GM18861 (cell line): ENCODE data around the gene PKIG.
"Not testable (repeated sequence)": the region's sequence is repeated elsewhere in the genome, so short reads cannot be mapped to it uniquely, and the experiment has no call there.

ENCODE experiments used
- ATAC-seq: cut with Tn5 transposase; IDR thresholded peaks from one replicate; pipeline ENCODE4 v1.9.1; 2021; ENCODE audit not compliant: unreplicated experiment

PKIG gene

DNA sequence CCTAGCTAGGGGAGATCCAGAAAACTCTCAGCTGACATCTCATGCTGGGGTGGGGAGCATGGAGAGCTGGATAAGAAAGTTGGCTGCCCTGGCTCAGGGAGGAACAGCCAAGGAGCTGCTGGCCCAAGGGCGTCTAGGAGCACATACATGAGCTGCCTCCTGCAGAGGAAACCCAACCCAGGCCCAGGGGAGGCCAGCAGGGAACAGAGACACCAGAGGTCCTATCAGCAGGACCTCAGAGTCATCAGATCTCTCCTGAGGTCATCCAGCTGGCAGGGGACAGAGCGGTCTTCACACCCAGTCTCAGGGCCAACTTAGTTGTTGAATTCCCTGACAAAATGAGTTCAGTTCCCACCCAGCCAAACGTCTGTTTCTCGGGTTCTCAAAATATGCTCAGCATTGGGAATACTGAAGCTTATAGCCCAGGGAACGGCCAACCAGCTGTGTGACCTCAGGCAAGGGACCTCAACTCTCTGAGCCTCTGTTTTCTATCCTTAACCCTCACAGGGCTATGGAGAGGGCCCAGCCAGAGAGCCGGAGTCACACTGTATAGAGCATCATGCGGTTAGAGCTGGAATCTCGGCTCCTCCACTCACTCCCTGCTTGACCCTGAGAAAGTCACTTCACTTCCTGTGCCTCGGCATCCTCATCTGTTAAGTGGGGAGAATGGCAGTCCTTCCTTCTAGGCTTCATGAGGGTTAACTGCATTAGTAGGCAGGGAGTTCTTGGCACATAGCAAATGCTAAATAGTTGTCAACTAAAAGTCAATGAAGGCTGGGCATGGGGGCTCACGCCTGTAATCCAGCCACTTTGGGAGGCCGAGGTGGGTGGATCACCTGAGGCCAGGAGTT lies 55.4 kb downstream of the PKIG start:
- no peak for ATAC-seq

DNA sequence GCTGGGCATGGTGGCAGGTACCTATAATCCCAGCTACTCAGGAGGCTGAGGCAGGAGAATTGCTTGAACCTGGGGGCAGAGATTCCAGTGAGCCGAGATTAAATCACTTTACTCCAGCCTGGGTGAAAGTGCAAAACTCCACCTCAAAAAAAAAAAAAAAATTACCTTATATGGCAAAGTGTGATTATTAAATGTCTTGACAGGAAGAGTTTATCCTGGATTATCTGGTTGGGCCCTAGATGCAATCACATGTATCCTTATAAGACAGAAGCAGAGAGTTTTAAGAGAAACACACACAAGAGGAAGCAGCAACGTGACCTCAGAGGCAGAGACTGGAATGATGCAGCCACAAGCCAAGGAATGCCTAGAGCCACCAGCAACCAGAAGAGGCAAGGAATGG lies 58.1 kb downstream of the PKIG start:
- no peak for ATAC-seq

DNA sequence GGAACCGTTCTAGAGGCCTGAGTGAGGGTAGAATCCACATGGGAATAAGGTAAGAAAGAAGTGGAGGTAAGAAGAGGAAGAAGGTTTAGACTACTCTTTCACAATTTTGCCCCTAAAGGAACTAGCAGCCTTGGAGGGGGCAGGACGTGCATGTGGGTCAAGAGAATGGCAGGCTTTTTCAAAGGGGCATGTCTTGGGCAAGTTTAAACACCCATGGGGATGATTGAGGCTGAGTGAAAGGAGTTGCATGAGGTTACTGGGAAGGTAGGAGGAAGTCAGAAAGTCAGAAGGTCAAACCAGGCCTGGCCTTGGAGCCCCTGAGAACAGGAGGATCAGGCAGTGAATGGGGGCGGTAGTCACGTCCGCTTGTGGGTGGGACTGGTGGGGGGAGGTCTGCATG lies 58.9 kb downstream of the PKIG start:
- no peak for ATAC-seq

DNA sequence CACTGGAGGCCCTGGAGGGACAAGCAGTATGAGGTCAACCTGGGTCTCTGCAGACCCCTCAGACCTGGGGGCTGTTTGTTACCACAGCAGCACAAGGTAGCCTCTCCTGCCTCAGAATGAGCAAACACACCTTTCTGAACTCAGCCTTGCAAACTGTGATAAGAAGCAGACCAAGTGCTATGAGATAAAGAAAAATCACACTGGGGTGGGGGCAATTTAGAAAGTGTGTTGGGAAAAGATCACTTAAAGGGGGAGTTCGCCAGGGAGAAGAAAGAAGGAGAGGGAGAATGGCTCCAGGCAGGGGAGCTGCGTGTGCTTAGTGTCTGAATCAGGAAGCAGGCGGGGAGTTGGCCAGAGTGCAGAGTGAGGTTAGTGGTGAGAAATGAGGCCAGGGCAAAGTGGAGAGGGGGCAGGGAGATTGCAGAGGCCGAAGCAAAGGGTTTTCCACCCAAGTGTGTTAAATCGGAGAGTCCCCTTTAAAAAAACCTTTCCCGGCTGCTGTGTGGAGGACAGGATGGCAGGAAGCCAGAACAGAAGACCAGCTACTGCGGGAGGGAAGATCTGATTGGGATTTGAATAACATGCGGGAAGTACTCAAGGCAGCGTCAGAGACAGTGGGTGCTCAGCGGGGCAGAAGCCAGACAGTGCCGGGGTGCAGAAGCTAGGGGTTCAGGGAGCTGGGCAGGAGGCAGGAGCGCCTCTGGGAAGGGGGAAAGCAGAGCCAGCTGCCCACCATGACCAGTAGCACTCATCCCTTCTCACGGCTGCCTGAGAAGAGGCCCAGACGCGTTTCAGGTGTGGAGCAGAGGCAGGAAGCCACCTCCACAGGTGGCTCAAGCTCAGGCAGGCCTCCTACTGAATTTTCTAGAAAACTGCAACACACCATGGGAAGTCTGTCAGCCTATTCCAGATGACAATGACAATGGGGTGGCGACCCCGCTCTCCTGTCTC lies 60.1 kb downstream of the PKIG start:
- no peak for ATAC-seq

DNA sequence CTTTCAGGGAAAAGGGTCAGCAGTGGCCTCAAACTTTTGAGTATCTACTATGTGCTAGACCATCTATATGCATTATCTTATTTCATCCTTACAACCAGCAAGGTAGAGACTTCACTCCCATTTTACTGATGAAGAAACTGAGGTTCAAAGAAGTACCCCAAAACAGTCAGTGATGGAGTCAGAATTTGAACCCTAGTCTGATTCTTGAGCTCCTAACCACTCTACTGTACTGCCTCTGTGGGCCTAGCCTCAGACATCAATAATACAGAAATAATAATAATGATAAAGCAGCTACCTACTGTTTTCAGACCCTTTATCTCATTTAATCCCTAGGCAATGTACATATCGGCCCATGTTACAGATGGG lies 60.8 kb downstream of the PKIG start:
- no peak for ATAC-seq

DNA sequence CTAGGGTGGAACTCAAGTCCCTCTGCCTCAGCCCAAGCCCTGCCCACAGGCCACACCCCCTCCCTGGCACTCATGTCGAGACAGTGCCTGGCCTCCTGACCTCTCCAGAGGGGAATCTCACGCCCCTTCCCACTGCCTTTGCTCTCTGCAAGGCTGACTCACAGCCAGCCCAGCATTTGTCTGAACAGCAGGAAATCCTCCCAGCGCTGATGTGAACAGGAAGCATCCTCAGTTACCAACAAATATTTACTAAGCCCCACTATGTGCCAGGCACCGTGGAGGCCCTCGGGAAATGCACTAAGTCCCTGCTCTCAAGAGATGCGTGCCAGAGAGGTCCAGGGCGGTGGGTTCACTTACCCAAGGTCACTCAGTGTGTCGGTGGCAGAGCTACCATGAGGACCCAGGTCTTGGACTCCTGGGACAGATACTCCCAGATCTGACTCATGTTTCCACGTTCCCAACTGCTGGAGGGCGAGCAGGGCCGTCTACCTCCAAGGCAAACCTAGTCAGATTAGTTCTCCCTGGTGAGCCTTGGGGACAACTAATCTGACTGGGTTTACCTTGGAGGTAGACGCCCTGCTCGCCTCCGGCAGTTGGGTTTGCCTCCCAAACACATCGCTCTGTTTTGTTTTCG lies 61.3 kb downstream of the PKIG start:
- no peak for ATAC-seq

DNA sequence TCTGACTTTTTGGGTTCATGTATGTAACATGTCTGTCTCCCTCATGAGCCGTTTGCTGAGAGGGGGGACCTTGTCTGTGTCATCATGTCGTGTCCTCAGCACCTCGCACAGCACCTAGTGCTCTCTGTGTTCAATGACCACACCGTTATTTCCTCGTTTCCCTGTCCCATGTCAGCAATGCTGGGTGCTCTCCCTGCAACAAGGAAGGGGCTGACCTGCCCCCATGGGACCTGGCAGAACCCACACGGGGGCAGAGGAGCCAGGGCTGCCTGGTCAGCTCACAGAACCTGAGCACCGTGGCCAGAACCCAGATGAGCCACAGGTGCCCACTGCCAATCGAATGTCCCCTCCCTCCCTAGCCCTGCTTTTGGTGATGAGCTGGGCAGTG lies 61.8 kb downstream of the PKIG start:
- no peak for ATAC-seq

DNA sequence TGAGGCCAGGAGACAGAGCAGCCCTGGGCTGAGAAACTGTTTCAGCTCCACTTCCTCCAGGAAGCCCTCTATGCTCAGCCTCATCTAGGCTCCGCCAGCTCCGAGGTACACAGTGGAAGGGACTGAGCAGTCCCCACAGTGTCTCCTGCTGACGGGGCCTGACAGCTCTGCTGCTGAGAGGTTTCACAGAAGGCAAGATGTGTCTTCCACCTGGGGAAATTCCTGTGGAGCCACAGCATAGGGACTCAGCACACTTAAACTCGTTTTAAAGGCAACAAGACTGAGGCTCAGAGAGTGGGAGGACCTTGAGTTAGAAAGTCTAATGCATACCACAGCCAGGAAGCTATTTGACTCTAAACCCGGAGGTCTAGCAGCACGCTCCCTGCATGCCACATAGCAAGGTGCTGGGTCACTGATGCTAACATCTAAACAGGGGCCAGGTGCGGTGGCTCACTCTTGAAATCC lies 62.3 kb downstream of the PKIG start:
- peak; percentile 19 for ATAC-seq

DNA sequence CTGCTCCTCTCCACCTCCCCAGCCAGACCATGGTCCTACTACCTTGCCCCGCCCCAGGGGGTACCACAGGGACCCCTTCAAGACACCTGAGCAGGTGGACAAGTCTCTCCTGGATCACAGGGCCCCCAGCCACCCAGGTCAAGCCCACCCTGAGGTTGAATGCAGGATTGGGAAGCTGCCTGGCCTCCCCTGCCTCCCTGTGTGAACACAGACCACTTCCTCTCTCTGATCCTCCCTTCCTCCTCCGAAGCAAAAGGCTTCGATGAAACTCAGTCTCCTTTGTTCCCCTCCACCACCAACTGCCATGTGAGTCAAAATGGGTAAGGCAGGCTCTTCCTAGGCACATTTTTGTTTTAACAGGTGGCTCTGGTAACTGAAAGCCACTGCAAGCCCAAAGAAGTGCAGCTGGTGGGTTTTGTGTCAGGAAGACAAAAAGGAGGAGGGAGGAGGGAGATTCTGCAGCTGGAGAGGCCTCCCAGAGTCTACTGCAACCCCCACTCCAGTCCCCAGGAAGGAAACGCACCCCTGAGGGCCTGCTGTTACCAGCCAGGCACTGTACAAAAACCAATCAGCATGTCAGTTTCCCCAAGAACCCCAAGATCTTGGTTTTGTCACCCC lies 63.8 kb downstream of the PKIG start:
- ATAC-seq: peak; percentile 25

DNA sequence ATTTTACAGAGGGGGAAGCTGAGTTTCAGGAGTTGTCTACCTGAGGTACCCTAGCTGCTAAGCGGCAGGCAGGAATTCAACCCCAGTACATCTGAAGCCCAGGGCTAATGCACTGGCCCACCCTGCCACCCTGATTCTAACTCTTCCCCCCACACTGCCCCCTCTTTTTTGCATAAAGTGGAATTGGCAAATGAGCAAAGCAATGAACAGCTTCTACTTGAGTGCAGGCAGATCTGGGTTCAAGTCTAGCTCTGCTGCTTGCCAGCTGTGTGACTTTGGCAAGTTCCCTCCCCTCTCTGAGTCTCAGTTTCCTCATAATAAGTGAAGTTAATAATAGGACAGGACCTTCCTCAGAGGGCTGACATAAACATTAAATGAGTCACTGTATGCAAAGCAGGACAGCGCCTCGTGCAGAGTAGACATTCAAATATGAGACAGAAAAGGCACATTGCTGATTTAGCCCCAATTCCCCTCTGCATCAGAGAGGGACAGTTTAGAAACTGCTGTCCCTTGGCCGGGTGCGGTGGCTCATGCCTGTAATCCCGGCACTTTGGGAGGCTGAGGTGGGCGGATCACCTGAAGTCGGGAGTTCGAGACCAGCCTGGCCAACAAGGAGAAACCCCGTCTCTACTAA lies 64.4 kb downstream of the PKIG start:
- peak; percentile 44 for ATAC-seq

DNA sequence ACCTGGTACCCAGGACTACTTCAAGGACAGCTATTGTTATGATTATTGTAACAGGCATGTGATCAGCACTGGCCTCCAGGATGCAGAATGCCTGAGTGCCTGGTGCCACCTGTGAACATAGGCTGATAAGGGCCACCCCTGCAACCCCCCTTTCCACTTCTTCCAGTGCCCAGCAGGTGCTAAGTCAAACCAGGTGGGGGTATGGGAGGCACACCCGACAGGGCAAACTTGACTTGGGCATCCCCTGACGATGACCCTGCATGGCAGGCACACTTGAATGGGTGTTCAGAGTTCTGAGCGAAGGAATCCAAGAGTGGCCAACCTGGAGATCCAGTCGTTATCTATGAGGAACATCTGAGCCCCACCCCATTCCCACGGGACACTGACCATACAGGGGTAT lies 65.7 kb downstream of the PKIG start:
- ATAC-seq: no peak

DNA sequence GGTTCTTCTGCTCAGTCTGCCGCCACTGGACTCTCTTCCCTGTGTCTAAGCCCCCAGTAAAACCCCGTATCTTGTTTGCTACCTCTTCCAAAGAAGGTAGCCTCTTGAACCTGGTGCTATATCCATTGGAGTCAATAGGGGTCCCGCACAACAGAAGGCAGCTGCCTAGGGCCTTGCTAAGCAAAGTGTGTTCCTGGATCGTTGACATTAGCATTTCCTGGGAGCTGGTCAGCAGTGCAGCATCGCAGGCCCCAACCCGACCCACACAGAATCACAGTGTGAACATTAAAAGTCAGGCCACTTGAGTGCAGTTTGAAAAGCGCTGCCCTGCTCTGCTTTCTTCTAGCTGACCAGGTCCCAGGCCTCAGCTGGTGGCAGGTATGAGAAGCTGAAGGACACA lies 66.2 kb downstream of the PKIG start:
- ATAC-seq: no peak

DNA sequence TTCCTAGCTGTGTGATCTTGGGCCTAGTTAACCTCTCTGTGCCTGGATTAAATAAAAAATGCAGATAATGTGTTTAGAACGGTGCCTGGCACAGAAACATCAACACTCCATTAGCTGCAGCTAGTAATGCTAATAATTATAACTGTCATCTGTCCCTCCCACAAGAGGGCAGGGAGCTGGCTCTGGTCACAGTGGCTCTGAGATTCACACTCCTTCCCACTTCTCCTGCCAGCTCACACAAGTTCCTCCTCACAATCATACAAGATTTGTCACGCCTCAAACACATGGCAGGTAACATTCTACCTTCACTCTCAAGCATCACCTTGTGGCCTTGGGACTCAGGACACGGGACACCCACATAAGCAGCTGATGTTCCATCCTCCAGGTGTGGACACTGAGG lies 66.7 kb downstream of the PKIG start:
- ATAC-seq: no peak

DNA sequence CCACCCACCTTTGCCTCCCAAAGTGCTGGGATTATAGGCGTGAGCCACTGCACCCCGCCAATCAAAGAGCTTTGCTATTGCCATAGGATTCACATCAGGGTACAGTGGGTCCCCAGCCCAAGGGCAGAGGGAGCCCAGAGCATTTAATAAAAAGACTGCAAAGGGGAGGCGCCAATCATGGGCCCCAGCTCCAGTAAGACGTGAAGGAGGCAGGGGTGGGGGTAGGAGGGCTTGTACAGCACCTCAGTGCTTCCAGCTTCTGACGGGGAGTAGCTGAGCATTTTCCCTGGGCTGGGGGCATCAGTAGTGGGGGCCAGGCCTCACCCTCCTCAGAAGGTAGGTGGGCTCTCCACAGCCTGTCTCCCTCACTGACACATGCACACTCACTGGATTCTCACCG lies 67.6 kb downstream of the PKIG start:
- ATAC-seq: no peak

DNA sequence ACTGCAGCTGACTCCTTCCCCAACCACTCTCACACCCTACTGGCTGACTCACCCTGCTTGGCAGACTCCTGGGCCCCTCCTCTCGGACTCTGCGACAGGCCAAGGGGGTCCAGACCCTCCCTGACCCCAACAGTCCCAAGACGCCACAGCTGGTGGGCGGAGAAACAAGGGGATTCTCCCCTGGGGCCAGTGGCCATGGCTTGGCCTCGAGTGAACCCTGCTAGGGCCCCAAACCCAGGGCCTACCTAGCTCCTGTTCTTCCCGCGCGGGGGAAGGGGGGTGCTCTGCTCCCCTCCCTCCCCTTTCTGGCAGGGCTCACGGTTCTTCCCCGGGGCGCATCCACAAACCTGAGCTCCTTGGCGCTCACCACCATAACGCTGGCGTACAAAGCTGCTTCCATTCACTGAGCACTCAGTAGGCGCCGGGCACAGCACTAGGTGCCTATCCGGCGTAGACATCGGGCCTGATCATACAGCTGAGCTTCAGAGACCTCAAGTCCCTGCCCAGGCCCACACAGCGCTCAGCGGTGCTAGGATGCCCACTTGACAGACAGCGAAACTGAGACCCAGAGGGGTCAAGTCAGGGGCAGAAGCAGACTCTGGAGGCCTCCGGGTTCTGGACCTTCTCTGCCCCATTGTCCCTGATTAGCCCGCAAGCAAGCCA lies 68.5 kb downstream of the PKIG start:
- no peak for ATAC-seq

DNA sequence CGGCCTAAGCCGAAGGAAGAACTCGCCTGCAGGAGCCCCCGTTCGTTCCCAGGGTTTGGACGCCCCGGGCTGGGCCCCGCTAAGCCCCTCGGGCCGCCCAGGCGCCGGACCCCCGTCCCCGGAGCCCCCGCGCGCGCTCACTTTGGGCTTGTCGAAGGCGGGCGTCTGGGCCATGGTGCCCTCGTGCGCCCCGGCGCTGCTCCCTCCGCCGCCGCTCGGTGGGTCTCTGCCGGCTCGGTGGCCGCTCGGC lies 69.0 kb downstream of the PKIG start:
- no peak for ATAC-seq

DNA sequence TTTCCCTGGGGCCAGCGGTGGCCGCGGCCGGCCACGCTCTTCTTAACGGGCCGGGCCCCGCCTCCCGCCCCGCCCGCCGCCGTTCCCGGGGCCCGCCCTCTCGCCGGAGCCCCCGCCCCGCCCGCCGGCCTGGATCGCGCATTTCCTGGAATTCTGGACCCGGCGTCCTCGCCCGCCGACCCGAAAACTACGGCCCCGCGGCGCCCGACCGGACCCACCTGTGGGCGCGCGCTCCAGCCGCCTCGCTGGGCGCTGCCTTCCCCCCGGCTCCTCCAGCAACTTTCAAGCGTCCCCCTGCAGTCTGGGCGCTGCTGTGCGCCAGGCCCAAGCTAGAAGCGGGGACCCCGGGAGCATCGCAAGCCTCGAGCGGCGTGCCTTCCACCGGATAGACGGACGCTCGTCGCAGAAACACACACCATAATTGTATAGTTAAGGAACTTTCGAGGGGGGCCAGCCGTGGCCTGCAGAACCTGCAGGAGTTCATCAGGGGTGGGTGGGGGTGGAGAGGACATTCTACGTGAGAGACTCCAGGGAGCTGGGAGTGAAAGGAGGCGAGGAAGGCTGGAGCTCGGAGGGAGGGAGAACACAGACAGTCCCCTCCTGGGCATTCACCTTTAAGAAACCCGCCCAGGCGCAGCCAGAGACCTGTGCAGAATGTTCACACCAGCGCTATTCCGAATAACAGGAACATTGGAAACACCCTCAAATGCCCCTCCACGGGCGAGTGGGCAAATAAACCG lies 69.5 kb downstream of the PKIG start, which contains the start of gene ADA:
TSS of gene ADA (minus strand) at position 16 of the 740 bp plus-strand sequence. CDS start 92 bp downstream, outside the sequence.
- ATAC-seq: no peak

DNA sequence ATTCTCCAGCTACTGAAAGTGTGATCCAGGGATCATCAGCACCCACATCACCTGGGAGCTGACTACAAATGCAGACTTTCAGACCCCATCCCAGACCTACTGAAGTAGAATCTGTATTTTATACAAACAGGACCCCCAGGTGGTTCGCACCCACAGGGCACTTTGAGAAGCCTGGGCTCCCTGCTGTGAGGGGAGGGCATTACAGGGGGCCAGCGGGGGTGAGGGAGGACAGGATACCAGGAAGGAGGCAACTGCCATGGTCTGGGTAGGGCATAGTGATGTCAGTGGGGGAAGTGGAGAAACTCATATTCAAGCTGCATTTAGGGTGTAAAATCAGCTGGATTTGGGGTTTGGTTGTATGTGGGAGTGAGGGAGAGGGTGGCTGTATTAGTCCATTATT lies 71.2 kb downstream of the PKIG start:
- no peak for ATAC-seq

DNA sequence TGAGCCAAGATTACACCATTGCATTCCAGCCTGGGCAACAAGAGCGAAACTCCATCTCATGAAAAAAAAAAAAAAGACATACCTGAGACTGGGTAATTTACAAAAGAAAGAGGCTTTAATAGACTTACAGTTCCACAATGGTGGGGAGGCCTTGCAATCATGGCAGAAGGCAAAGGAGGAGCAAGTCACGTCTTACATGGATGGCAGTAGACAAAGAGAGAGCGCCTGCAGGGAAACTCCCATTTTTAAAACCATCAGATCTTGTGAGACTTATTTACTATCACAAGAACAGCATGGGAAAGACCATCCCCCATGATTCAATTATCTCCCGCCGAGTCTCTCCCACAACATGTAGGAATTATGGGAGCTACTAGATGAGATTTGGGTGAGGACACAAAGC lies 71.8 kb downstream of the PKIG start:
- ATAC-seq: not testable (repeated sequence)

DNA sequence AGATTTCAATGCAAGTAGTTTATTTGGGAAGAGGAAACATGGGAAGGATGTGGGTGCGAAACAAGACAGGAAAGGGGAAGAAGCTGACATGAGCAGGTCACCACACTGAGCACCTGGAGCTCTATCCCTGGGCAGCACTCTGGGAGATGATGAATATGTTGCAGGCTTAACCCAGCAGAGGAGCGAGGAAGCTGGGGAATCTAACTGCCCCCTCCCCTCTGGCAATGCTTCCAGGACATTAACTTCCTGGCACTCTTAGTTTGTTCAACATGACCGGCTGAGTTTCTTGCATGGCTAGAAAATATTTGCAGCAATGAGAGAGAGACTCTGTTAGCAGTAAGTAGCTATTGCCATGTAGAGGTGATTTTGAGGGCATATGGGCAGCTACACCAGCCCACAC lies 74.1 kb downstream of the PKIG start:
- no peak for ATAC-seq
